Activated T-cell treated with anti-CD3 and anti-CD28 coated beads for 4 hours (primary cell): ENCODE measurements around the gene TNFAIP8.
A peak's percentile ranks its signal among the peaks of the same experiment; 100 is the strongest.

Experiments
- DNase-seq: peaks from one replicate; pipeline ENCODE4 v3.0.0-alpha.2; 2020

TNFAIP8 gene

DNA sequence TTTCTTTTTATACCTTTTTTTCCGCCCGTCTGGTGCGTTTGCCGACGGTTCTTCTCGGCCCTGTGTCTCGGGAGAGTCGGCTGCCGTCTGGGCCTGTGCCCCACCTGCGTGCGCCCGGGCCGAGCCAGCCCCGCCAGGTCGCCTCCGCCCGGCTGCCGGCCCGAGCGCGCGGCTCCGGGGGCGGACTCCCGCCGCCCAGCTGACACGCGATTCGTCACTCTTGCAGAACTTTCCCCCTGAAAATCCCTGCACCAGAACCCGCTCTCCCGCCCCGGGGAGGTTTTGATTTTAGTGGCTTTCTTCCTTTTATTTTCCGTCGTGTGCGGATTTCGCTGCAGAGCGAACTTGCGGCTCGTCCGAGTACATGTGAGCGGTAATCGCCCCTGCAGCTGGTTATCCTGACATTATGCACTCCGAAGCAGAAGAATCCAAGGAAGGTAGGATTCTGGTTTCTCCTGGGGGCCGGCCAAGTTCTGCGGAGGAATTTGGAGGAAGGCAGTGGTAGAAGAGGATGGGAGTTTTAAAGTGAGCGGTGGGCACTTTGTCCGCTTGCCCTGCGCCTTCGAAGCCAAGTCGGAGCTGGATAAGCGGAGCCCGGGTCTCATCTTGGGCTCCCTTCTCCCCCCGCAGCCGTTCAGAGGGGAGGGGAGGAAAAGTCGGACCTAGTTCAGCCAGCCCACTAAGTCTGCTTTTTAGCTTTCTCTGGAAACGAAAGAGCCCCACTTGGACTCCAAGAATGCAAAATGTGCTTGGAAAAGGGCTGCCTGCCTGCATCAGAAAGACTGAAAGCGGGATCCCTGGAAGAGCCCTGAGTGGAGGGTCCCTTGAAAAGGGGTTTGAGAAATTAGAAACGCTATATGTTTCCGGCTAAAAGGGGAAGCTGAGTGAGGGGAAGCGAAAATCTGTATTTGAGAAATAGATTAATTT is at the start of gene TNFAIP8:
Gene TNFAIP8 (plus strand): TSS at position 335 of the 927 bp plus-strand sequence. CDS start 72 bp downstream, at position 407.
- DNase-seq: peak; percentile 62

DNA sequence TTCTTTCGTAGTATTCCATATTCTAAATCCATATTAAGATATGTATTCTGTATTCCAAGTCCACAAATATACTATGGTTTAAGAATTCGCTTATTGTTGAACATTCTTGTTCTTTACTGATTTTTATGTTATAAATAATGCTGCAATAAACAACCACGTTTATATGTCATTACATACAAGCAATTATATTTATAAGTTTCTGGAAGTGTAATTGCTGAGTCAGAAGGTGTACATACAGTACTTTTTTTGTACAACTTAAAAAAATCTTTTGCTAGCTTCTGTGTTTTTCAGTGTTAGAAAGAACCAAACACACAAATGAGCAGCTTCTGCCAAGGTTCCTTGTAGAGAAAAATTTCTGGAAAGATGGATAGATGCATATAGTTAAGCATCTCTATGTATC is 48.6 kb upstream of the TNFAIP8 start:
- DNase-seq: no peak

DNA sequence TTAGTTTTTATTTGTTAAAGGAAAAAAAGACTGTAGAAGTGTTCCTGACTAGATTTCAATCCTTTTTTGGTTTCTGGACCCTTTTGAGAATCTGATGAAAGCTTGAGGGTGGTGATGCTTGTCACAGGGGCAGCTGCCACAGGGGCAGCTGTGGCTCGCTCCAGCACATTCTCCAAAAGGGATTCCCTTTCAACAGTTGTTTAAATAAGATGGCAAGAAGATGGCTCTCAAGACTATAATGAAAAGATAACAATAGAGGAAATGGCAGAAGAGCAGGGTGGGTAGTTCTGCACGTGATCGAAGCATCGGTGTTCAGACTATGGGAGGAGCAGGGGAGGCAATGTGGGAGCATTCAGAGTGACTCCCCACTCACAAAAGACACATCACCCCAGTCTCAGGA is 46.5 kb upstream of the TNFAIP8 start:
- no peak for DNase-seq

DNA sequence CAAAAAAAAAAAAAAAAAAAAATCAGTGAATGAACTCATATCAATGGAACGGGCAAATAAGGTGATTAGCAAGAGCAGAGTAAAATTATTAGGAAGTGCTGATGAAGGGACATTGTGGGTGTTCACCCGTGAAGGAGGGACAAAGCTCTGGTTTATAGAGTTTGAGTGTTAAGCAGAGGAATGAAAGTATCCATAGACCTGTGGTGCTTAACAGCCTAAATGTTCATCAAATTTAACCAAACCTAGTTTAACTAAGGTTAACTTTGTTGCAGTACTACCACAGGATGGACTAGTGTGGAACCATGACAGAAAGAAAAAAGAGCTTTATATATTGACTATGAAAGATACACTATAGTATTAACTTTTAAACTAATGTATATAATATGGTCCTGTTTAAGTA is 44.1 kb upstream of the TNFAIP8 start:
- DNase-seq: no peak

DNA sequence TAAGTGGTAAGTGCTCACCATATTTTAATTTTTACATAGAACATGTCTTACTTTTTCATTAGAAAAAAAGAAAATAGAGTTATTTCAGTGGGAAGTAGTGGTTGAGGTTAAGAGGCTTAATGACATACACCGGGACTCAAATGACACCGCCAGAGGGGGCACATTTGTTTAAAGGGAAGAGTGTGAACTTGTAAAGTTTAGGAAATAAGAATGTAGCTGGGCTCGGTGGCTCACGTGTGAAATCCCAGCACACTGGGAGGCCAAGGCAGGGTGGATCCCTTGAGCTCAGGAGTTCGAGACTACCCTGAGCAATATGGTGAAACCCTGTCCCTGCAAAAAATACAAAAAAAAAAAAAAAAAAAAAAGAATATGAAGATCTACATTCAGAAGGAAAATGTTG is 43.4 kb upstream of the TNFAIP8 start:
- DNase-seq: no peak

DNA sequence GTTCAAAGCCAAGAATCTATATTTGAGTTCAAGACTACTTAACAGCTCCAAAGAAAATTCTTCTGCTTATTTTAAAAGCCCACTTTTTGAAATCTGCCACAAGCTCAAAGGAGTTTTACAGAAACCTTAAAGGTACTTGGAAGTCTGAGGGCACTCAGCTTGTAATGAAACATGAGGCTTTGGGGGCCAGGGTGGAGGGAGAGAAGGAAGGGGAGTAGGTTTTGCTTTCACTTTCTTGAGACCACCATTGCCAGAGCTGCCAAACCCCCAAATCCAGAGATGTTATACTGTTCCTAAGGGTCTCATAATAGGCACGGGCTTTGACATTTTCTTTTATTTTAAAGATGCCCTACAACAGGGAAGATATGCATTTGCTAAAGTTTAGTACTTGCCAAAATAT is 42.6 kb upstream of the TNFAIP8 start:
- DNase-seq: no peak

DNA sequence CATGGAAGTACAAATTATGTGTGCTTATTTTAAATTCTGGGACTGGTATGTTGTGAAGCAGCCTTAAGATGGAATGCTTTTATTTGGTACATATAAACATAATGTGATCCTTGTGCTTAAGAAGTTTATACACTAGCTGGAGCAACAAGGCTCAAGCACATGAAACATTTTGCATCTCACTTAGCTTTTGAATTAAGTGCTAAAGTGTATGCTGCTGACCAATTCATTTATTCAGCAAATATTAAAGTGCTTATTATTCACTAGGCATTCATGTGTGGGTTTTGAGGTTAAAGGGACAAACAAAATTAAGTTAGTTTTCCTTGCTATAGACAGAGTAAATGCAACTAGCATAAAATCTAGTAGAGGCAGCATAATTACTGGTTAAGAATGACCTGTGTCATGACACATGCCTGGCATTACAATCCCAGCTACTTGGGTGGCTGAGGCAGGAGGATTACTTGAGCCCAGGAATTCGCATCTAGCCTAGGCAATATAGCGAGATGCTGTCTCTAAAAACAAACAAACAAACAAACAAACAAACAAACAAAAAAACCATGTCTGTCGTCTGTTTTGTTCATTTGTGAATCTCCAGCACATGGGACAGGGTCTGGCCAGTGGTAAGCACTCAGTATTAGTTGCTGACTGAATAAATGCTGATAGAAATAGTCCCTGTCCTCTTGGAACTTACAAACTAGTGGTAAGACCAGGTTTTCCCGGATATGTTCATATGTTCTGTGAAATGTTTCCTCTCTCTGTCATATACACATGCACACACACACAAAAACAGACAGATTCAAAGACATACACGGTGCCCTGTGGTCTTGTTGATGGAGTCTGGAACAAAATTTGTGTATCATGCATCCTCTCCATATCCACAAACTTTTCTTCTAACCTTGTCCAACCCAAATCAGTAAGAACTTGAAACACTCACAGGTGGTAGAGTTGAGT is 41.9 kb upstream of the TNFAIP8 start:
- no peak for DNase-seq

DNA sequence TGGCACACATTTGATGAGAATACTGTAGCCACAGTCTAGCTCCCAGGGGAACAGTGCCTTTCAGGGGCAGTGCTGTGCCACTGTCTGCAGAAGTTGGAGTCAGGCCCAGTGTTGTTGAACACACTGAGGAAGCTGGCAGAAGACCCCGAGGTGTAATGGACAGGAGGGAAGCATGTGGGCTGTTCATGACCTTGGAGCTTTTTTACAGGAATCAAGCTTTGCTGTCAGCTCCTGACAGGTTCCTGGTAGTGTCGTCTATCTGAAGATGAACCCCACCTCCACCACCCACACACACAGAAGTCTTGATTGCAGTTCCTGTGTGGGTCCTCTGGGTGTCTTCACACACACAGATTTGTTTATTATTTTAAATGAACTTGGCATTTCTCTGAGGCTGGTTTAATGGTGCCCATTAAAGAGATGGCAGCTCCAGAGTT is 40.3 kb upstream of the TNFAIP8 start:
- DNase-seq: peak; percentile 66

DNA sequence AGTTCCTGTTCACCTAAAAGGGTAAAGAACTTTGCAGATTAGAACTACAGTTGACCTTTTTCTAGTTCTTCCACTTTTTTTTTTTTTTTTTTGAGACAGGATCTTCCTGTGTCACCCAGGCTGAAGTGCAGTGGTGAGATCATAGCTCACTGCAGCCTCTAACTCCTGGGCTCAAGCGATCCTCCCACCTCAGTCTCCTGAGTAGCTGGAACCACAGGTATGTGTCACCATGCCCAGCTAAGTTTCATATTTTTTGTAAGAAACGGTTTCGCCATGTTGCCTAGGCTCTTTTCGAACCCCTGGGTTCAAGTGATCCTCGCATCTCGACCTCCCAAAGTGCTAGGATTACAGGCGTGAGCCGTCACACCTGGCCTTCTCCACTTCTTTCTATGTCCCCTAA is 39.7 kb upstream of the TNFAIP8 start:
- DNase-seq: no peak

DNA sequence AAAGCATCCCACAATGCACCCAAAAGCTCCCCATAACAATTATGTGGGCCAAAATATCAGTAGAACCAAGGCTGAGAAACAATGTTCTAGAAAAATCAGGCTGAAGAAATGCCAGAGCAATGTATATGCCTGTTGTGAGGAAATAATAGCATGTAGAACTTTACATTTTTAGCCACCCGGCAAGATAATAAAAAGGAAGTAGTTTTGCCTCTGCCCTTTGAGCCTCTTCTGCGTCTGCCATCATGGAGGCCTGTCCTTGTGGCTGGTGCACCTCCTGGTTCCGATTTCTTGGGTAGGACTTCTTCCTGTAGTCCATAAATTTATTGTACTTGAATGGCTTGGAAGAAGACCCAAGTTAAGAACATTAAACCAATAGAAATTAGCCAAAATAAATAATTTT is 38.9 kb upstream of the TNFAIP8 start:
- DNase-seq: no peak

DNA sequence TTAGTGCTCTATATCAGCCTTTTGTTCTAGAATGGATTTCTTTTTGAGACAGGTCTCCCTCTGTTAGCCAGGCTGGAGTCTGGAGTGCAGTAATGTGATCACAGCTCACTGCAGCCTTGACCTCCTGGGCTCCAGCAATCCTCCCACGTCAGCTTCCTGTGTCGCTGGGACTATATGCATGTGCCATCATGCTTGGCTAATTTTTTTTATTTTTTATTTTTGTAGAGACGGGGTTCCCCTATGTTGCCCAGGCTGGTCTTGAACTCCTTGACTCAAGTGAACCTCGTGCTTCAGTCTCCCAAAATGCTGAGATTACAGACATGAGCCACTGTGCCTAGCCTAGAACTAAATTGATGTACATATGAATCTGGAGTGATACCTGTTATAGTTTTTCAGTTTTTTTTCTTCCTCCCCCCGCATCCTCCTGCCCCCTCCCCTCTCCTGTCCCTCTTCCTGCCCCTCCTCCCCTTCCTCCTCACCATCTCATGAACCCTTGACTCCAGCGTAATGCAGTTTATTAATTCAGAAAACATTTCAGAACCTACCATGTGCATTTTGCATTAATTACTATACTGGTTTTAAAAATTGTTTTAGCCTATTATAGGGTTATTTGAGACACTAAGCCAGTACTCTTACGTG is 37.4 kb upstream of the TNFAIP8 start:
- no peak for DNase-seq

DNA sequence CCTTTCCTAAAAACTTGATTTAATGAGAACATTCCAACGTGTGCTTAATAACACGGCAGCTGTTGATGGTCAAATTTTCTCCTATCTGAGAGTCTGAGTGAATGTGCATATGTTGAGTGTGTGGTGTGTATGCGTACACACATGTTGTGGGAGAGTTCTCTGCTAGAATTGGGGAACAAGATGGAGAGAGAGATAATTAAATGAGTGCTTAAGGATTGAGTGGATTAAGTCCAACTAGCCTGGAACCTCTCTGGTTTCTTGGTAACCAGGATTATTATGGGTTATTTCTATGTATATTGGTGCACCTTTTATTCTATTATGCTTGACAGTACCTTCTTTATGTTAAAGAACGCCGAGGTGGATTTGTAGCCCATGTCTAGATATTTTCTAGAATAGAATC is 36.4 kb upstream of the TNFAIP8 start:
- DNase-seq: no peak

DNA sequence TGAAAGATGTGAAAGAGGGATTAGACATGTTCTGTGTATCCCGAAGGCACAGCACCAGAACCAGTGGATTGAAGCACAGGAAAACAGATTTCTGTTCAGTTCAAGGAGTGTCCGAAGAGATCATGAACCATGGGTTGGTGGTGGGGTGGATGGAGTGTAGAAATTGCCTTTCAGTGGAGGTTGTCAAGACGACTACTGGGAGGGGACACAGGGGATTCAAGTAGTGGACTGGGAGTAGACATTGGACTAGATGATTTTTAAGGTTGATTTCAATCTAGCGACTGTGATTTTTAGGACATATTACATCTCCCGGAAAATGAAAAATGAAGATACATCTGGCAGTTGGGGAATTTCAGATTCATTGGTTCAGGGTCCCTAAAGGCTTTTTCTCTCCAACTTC is 35.9 kb upstream of the TNFAIP8 start:
- DNase-seq: no peak

DNA sequence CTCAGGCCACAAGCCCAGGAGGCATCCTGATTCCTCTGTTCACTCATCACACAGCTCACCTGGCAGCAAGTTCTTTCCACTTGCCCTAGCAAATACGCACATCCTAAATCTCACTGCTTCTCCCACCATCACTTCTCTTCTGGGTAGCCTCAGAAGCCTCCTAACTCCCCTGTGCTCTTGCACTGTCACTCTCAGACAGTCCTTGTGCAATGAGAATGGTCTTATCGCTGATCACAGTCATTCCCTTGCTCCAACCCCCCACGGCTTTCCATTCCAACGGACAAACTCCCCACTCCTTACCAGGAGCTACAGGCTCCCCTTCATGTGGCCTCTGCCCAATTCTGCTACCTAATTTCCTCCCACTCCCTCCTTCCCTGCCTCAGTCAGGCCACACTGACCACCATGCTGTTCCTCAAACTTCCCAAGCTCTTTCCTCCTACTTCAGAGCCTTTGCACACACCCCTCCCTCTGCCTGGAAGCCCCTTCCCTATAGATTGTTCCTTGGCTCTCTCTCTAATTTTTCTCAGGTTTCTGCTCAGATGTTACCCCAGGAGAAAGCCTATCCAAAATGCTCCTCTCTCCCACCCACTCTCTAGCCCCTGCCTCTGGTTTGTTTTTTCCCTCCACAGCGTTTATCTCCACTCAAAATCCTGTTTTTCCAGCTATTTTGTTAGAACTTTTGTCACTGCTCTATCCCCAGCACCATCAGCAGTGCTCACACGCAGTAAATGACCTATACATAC is 34.1 kb upstream of the TNFAIP8 start:
- DNase-seq: no peak

DNA sequence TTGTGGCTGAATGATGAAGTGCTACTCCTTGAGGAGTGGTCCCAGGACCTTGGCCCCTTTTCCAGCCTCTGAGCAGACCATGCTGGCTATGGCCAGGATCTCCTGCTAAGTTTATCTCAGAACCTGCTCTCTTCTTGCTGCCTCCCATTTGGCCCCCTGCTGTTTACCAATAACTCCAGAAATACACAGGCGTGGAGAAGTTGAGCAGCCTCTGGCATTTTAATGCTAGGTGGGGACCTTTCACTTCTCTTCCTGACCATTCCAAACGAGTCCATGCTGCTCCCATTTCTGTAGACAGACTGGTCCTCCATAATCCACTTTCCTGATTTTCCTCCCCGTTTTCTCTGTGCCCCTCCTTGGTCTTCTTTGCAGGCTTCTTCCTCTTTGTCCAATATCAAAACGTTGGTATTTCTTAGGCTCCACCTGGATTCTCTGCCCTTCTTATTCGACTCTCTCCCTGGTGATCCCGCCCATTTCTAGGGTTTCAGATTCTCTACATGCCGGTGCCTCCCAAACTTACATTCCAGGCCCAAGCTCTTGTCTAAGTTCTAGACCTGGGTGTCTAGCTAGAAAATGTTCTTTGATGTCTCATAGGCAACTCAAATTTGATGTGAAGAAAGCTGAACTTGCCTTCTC is 33.4 kb upstream of the TNFAIP8 start:
- DNase-seq: no peak

DNA sequence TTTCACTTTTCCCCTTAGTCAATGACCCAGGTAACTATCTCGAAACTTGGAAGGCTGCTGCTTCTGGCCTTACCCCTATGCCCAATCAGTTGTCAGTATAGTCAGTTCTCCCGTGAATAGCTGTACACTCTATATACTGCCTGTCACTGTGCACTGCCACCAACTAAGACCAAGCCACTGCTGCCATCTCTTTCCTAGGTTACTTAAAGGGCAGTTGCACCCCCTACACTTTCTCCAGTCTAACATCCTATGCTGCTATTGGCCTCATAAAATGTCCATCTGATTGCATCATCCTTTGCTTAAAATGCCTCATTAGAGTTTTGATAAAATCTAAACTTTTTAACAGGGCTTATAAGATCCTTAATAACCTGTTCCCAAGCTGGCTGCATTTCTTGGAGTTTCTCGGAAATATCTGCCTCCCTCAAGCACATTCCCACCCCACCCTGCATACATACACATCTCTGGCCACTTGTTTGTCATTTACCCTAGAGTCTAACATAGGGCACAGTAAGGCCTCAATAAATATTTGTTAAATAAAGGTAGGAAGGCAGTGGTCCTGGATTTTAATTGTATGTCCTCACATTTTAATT is 32.8 kb upstream of the TNFAIP8 start:
- DNase-seq: no peak

DNA sequence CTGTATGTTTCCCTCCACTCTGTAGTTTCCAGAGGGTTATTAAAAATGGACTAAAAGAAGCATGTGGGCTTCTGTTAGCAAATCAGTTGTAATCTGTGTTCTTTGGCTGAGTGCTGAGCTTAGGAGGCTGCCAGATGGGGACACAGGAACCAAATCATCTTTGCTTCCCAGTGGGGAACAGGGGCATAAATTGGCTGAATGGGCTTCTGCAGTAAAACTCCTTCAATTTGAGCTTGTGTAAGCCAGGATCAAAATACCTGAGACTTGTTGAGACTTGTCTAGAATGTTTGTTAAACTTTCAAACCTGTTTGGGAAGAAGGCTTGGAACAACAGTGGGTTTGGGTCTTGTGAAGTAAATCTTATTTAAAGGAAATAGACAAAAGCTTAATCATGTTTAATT is 32.2 kb upstream of the TNFAIP8 start:
- DNase-seq: no peak

DNA sequence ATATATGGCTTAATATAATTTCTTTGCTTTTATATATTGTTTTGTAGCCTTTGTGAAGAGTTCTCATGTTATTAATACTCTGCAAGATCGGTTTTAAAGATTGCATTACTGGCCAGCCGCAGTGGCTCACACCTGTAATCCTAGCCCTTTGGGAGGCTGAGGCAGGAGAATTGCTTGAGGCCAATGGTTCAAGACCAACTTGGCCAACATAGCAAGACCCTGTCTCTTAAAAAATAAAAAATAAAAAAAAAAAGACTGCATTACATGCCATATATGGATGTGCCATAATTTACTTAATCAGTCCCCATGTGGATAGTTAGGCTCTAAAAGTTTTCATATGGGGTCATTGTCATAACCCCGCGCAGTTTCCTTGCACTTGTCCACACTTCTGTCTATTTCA is 31.0 kb upstream of the TNFAIP8 start:
- no peak for DNase-seq

DNA sequence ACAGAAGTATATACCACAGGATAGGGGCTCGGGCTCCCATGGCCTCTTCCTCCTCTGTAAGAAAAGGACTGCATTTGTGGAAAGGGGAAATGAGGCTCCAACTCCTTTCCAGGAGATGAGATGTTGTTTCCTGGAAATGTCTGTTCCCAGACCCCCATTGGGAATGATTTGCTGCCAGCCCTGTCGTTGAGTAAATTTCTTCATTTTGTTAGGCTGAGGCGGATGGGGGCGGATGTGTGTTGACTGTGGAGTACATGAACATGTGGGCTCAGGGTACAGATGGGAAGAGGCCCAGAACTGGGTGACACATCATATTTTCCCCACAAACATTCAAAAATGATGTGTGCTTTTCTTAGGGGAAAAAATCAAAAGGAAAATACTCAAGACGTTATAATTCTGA is 28.8 kb upstream of the TNFAIP8 start:
- DNase-seq: peak; percentile 40

DNA sequence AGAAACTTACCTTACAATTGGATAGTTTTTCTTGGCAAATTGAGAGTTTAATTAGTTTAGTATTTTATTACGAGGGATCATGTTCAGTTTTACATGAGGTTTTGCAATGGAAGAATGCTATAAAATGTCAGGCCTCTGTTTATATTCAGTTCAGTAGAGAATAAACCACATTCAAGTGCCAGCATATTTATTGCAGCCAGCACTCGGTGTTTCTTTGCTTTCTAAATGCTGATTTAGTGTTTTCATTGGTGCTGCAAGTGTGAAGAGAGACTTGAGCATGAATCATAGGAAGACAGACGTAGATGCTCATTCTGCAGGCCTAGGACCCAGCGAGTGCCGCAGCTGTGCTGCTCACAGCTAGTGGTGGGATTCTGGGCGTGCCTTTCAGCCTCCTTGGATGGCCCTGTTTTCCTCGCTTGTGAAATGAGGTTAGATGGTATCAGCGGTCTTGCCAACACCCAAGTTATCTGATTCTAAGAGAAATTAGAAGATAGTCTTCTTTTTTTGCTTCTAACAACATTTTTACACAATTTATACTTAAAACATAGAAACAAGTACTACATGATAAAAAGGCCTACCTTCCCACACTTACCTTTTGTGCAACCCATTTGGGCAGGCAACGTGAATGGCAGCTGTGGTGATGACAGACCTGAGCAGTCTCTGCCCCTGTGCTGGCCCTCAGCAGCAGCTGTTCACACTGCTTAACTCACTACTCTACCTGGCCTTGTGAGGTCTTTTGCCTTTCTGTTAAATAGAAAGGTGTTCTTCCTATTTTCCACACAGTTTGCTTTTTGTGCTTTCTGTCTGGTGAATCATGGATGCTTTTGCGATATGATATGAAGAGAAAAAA is 26.8 kb upstream of the TNFAIP8 start:
- DNase-seq: no peak

DNA sequence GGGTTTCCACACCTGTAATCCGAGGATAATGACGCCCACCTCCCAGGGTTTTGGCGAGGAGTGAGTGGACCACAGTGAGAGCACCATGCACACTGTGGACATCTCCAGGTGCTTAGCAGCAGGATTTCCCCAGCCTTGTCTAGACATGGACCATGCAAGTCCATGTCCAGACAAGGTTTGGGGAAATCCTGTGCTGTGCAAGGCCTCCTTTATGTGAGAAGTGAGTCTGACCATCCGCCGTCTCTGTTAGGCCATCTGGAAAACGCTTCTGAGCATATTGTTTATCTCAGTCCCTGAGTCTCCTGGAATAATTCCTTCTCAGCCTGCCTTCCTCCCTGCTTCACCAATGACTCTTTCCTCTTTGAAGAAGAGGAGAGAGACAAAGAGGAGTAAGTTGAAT is 26.2 kb upstream of the TNFAIP8 start:
- no peak for DNase-seq
